PC-9 (cell line): ENCODE results near the gene ATXN7L2.

Source experiments
- EZH2 ChIP-seq: fragments of 200-600 bp; sonication (generic); IDR thresholded peaks from 2 replicates; pipeline ENCODE4 v1.8.0; 2017; ENCODE audit warnings: antibody characterized with exemption, low read depth
- TF ChIP-seq, protein P1 (sequence below): fragments of 200-600 bp; sonication (generic); conservative IDR thresholded peaks from 2 replicates; pipeline ENCODE4 v1.6.1; 2017; ENCODE audit warnings: mixed run types, antibody characterized with exemption, mild to moderate bottlenecking, moderate library complexity

DNA sequence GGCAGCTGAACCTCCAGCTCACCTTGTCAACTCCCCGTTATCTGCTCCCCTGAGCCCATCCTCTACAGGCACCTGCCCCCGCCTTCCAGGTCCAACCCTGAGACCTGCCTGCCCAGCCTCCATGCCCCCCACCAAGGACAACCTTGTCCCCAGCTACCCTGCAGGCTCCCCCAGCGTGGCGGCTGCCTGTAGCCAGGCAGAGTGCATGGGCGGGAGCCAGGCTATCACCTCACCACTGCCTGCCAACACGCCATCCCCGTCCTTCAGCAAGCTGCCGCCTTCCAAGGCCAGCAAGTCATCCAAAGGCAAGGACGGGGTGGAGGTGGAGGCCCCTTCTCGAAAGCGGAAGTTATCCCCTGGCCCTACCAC is 7.2 kb downstream of the ATXN7L2 start:
- TF ChIP-seq, protein P1, sequence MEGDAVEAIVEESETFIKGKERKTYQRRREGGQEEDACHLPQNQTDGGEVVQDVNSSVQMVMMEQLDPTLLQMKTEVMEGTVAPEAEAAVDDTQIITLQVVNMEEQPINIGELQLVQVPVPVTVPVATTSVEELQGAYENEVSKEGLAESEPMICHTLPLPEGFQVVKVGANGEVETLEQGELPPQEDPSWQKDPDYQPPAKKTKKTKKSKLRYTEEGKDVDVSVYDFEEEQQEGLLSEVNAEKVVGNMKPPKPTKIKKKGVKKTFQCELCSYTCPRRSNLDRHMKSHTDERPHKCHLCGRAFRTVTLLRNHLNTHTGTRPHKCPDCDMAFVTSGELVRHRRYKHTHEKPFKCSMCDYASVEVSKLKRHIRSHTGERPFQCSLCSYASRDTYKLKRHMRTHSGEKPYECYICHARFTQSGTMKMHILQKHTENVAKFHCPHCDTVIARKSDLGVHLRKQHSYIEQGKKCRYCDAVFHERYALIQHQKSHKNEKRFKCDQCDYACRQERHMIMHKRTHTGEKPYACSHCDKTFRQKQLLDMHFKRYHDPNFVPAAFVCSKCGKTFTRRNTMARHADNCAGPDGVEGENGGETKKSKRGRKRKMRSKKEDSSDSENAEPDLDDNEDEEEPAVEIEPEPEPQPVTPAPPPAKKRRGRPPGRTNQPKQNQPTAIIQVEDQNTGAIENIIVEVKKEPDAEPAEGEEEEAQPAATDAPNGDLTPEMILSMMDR: peak; percentile 45; the same call in 1 of the 2 replicates
- no peak for TF ChIP-seq EZH2
